Activated CD4-positive, alpha-beta T cell treated with anti-CD3 and anti-CD28 coated beads for 24 hours (primary cell): ENCODE data around the gene RASAL1.

Experiments used
- DNase-seq, 2 donors: peaks; one replicate each; pipeline ENCODE4 v3.0.0-alpha.2; 2020; ENCODE audit warnings: low read depth in 2 of 2

RASAL1 gene

DNA sequence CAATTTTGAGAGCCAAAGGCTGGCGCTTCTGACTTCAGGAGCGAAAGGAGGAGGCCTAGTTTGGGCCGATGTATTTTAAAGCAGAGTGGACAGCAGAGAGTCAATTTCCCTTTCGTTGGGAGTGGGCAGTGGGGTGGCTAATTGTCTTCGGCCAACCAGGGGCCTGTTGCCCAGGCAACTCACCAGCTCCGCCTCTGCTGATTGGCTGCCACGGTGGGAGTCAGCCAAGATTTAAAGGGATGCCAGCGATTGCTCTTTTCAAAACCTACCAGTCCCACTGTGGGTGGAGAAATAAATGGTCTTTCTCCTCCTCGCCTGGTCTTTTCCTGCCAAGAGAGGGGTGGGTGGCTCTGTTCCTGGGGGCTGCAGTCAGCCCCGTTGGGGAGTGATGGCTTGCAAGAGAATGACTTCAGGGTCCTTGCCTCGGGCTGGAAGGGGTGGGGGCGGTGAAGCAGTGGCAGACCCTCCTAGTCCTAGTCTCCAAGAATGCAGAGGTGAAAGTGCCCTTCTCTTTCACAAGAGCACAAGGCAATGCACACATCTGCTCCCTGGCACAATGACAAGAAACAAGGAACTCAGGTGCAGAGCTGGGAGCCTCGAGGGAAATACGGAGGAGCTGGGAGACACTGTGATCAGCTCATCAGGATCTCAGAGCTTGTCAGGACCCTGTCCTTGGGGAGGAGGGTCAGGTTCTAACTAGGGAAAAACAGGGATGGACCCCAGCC, 37.7 kb downstream of the RASAL1 start:
- no peak for DNase-seq

DNA sequence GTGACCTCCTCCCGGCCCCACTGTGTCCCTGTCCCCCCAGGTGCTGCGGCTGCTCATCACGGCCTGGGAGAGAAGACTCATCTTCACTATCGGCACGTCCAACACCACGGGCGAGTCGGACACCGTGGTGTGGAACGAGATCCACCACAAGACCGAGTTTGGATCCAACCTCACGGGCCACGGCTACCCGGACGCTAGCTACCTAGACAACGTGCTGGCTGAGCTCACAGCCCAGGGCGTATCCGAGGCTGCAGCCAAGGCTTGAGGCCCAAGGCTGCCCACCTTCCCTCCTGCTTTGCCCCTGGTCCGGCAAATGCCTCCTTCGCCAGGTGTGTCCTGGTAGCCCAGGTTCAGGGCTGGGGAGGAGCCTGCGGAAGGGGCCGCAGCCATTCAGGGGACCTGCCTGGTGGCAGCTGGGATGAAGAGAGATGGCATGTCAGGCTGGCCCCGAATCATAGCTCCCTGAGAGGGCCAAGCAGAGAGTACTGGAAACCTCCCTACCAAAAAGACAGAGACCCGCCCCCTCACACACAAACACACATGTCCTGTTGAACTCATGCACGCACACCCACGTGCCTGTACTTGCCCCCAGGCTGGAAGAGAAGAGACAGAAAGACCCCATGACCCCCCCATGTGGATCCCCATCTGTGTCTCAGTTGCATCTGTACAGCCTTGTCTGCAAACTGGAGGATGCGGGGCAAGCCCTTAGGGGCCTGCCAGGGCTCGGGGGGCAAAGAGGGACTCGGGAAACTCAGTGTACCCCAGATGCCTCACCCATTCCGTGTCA, 38.7 kb downstream of the RASAL1 start:
- no peak for DNase-seq

DNA sequence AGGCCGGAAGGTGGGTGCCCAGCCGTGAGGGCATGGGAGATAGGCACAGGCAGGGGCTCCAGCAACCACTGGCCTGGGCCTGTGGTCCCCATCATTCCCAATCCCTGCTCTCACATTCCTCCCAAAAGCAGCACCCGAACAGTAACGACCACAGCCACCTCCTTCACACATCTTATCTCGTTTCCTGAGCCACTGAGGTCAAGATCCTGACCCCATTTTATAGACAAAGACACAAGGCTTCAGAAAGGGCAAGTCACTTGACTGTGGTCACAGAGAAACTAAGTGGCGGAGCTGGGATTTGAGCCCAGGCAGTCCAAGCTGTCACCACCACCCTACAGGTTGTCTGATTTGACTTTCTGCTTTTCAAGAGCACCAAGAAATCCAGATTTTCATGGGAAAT, 40.2 kb downstream of the RASAL1 start:
- DNase-seq: no peak

DNA sequence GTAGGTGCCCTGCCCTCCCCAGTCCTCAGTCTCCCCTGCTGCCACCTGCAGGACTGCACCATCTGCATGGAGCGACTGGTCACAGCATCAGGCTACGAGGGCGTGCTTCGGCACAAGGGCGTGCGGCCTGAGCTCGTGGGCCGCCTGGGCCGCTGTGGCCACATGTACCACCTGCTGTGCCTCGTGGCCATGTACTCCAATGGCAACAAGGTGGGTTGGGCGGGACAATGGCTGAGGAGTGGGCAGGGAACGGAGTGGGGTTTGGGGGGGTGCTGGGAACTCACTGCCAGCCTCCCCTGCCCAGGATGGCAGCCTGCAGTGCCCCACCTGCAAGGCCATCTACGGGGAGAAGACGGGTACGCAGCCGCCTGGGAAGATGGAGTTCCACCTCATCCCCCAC, 40.8 kb downstream of the RASAL1 start:
- DNase-seq: no peak

DNA sequence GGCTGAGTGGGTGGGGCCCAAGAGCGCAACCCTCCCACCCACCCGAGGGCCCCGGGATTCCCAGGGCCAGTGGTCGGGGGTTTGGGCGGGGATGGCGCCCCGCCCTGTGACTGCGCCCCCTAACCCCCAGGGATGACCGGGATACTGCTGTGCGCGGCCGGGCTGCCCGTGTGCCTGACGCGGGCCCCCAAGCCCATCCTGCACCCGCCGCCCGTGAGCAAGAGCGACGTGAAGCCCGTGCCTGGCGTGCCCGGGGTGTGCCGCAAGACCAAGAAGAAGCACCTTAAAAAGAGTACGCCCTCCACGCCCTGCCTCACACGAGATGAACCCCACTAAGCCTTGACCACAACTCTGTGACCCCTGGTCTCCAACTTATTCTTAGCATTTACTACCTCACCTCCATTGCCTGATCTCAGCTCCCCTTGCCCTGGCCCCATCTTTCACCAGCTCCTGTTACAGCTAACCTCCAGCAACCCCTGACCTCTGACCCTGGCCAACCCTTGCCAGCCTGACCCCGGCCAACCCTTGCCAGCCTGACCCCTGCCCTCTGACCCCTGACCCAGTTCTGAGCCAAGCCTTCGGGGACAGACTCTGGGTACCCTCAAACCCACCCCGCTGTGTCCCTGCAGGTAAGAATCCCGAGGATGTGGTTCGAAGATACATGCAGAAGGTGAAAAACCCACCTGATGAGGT, 42.0 kb downstream of the RASAL1 start:
- no peak for DNase-seq

DNA sequence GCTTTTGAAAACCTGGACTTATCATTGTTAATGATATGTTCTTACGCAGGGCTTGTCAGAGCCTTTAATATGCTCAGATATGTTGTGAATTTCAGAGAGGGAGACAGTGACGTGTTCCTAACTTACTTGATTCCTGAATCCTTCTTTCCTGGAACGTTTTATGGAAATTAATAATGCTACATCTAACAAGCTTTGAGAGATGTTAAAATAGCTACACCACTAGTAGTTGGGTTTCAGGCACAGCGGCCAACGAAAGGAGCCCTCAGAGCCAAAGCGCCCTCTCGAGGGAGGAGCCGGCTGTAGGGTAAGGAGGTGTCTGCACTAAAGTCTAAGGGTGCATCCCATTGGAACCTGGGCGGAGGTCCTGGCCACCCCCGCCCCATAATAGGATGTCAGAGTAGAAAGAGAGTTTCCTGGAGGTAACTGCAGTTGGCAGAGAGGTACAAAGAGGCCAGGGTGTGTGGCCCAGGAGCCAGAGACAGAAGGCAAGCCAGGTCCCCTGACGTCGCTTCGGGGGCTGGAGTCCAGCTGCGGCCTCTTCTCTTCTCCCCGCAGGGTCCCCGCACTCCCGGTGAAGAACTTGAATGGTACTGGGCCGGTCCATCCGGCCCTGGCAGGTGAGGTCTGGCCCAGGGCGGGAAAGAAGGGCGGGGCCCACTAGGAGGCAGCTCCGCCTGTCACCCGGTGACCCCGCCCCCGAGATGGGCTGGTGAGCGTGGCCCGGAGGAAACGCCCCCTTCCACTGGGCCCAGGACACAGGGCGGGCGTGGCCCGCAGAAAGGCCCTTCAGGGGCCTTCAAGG, 42.8 kb downstream of the RASAL1 start:
- no peak for DNase-seq

DNA sequence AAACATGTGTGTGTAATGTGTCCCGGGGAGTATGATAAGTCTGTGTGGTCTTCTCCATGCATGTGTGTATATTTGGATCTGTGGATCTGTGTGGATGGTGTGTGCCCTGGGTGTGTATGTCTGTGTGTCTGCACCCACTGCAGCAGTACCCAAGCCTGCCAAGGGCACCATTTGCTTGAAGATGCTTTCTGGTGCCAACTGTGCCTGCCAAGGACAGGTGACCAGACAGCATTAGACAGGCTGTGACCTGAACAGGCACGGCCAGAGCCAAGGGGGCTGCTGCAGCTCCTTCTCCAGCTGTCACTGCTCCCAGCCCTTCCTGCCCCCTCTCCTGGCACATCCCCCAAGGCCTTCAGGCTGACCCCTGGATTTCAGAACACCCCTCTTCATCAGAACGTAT, 44.1 kb downstream of the RASAL1 start:
- DNase-seq: no peak

DNA sequence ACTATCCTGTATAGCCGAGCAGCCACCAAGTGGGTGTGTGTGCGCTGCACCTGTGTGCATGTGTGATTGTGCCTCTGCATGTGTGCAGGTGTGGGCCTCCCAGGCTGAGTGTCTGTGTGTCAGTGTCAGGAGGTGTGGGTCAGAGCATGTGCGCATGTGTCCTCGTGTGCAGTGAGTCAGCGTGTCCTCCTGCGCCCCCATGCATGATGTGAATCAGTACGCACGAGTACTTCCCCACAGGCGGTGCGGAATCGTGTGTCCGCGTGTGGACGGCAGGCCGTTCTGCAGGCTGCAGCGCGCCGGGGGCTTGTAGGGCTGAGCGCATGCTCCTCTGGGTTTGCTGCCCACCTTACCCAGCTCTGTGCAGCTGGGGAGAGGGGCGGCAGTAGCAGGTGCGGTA, 44.8 kb downstream of the RASAL1 start:
- DNase-seq: no peak

DNA sequence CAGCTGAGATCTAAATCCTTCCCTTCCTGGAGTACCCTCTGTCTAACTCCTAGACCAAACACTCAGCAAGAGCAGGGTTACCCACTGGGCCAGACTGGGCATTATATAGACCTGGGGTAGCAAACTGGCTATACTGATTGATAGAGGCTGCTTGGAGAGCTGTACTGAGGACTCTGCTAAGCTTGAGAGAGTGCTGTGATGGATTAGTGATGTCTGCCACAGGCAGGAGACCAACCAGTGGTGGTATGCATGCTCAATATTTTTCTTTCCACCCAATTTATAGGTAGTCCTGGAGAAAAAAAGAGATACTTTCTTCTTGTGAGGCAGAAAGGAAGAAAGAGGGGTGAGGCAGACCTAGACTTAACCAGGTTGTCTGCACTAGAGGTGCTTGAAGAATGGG, 45.7 kb downstream of the RASAL1 start:
- no peak for DNase-seq

DNA sequence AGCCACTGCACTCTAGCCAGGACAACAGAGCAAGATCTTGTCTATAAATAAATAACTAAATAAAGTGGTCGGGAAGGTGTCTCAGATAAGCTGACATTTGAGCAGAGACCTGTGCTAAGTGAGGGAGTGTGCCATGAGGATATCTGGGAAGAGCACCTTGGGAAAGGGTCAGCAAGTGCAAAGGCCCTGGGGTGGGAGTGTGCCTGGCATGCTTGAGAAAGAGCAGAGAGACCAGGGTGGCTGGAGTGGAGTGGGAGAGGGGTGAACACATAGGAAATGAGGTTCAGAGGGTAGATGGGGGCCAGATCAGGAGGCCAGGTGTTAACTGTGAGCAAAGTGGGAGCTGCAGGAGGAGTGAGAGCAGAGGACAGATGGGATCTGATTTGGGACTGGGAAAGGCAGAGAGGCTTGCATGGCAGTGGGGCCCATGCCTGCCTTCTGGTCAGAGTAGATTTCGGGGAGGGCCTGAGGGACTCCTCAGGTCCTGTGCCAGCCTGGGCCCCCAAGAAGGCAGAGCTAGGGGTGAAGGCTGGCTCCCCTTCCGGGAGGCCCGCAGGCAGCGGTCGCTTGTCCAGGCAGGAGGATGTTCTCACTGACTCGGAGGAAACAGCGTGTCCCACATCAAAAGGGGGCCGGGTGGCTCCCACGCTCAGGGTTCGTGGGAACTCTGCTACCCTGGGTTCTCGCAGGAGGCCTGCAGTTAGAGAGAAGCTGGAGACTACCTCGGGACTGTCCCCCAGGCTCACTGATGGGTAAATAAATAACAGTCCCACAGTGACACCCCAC, 46.4 kb downstream of the RASAL1 start:
- DNase-seq: peak; percentile 32 to 43

DNA sequence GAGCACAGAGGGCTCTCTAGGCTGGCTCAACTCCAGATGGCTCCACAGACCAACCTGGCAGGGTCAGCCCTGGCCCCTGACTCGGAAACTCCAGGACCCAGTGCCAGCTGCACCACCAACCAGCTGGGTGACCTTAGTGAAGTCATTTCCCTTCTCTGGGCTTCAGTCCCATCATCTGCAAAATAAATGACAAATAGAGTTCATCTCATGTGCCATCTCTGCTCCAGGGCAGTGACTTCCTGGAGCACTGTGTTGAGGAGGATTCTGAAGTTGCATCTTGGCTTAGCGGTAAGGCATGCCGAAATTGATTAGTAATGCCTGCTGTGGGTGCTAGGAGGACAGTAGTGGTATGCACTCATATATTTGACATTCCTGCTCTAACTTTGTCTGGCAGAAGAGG, 47.5 kb downstream of the RASAL1 start:
- no peak for DNase-seq

DNA sequence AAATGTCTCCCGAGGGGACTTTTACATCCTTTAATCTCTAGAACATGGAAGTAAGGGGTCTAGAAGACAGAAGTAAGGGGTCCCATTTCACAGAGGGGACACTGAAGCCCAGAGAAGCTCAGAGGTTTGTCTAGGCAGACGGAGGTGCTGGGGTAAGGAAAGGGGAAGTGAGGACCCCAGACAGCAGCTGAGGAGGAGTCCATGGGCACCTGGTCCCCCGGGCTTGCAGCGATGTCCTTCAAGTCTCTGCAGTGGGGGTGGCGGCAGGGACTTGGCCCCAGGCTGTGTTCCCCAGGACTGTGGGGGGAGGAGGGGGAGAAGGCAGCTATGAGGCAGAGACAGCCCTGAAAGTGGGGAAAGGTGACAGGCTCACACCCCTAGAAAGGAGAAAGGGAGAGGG, 48.4 kb downstream of the RASAL1 start:
- no peak for DNase-seq

DNA sequence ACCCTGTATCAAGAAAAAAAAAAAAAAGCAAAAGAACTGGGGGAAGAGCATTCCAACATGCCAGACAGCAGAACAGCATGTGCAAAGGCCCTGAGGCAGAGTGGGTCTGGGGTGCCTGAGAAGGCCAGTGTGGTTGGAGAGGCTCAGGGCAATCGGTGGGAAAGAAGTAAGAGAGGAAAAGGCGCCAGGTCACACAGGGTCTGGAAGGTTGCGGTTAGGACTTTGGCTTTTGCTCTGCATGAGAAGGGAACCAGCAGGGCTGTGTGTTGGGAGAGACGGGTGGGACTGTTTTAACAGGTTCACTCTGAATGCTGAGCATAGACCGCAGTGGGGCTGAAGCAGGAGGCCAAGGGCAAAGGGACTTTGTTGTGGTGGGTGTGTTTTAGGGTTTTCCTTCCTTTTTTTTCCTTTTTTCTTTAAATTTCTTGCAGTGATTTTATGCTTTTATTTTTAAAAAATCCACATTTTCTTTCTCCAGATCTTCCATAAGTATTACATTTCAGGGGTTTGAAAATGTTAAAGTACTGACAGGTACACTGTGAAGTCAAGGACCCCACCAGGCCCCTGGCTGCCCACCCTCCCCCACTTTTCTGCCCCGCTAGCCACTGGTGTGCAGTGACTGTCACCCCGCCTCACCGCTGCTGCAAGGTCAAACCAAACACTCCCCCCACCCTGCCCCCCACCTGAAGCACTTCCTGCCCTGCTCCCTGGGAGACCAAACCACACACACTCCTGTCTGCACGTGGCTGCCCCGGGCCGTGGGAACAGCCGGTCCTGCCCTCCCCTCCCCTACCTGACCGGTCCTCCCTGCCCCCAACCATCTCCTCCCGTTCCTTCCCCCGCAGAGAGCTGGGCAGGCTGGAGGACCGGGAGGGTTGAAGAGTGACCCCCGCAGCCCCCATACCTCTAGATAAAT, 49.1 kb downstream of the RASAL1 start:
- no peak for DNase-seq

DNA sequence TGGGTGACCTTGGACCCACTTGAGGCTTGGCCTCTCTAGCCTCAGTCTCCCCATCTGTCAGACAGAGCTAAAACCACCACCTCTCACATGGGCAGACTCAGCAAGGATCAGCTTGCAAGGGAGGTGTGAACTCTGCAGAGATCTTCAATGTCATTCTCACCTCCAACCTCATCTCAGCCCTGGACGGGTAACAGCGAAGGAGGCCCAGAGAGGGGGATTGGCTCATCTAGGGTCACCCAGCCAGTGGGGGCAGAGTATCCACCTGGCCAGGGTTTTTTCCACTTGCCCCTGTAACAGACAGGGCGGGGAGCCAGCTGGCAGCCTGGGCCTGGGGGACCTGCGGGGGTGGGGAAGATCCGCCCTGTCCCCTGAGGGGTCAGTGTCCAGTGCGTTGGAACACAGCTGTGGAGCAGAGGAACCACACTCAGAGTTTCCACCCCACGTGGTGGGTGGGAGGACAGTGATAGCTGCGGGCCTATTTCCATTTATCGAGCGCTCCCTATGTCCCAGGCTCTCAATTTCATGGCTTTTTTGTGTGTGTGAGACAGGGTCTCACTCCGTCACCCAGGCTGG, 51.6 kb downstream of the RASAL1 start:
- no peak for DNase-seq

DNA sequence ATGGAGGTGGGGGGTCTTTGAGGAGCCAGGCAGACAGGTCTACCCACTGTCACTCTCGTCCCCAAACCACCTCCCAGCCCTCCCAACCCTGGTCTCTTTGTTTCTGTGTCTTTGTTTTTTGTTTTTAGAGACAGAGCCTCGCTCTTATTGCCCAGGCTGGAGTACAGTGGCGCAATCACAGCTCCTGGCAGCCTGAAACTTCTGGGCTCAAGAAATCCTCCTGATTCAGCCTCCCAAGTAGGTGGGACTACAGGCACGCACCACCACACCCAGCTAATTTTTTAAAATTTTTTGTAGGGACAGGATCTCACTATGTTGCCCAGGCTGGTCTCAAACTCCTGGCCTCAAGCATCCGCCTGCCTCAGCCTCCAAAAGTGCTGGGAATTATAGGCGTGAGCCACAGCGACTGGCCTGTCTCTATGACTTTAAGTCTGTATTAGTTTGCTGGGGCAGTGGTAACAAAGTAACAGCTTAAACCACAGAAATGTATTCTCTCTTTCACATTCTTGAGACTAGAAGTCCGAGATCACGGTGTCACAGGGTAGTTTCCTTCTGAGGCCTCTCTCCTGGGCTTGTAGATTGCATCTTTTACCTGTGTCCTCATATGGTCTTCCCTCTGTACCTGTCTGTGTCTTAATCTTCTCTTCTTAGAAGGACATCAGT, 52.9 kb downstream of the RASAL1 start:
- DNase-seq: no peak

DNA sequence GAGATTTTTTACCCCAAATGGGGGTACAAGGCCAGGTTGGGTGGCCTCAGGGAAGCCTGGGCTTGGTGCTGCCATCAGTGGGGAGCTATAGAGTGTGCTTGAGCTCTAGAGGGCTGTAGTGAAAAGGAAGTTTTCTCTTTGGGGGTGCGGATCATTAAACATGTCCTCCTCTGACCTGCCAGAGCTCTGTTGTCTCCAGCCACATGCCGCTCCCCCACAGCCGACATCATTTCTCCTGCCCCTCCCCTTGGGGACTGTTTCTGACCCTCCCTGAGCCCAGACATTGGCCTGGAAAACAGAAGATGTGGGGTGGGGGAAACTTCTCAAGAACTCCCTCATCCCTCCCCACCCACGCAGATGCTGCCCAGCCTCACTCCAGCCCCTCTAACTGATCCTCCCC, 53.7 kb downstream of the RASAL1 start:
- DNase-seq: no peak

DNA sequence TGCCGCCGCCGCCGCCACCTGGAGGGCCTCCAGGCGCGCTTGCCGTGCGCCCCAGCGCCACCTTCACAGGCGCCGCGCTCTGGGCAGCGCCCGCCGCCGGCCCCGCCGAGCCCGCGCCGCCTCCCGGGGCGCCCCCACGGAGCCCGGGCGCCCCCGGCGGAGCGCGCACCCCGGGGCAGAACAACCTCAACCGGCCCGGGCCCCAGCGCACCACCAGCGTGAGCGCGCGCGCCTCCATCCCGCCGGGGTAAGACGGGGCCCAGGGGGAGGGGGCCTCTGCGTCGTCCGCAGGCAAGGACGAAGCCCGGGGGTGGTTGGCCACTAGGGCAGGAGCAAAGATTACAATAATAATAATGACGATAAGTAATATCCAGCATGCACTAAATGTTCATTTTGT, 57.7 kb downstream of the RASAL1 start:
- no peak for DNase-seq

DNA sequence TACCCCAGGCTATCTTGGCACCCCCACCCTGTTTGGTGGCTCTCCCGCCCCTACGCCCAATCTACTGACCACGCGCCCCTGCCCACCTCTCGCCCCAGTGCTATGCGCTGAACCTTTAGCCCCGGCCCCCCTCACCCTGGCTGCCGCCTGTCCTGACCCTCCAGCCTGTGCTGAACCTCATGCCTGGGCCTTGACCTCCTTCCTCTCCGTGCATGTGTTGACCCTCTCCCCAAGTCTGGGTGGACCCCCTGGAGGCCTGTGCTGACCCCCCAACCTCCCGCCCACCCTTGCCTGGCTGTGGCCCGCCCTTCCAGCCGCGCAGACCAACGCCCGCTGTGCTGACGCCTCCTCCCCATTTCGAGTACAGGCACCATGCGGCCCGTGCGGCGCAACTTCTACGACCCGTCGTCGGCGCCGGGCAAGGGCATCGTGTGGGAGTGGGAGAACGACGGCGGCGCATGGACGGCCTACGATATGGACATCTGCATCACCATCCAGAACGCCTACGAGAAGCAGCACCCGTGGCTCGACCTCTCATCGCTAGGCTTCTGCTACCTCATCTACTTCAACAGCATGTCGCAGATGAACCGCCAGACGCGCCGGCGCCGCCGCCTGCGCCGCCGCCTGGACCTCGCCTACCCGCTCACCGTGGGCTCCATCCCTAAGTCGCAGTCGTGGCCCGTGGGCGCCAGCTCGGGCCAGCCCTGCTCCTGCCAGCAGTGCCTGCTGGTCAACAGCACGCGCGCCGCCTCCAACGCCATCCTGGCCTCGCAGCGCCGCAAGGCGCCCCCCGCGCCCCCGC, 58.3 kb downstream of the RASAL1 start:
- DNase-seq: no peak
